NCI-H128 (cell line): Measurements from ENCODE around the gene USP5.

Source experiments
- DNase-seq: peaks from one replicate; lab custom pipeline; 2025; ENCODE audit not compliant: unreplicated experiment; lab: John Stamatoyannopoulos, UW

The USP5 gene

GRCh38 chr12:6839482-6840201 lies 12.3 kb upstream of the USP5 start:
- peak; percentile 85 for DNase-seq

- DNase-seq = no peak
Measured at GRCh38 chr12:6840330-6840729, 11.6 kb upstream of the USP5 start.

- no peak for DNase-seq
Measured at GRCh38 chr12:6840761-6841515, 11.0 kb upstream of the USP5 start, which contains the start of gene GNB3. Gene GNB3 (plus strand): TSS chr12:6840925. CDS start chr12:6841288, 363 bp downstream.

DNA sequence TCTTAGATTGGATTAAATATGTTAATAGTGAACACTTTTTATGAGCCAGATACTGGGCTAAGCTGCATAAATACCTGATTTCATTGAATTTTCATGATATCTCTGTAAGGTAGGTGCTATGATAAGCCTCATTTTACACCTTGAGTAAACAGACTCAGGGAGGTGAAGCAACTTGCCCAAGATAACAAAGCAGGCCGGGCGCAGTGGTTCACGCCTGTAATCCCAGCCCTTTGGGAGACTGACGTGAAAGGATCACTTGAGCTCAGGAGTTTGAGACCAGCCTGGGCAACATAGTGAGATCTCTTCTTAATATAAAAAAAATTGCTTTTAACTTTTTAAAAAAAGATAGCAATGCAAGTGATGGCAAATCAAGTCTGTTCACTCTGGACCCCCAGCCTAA lies 9.9 kb upstream of the USP5 start:
- DNase-seq = no peak

DNA sequence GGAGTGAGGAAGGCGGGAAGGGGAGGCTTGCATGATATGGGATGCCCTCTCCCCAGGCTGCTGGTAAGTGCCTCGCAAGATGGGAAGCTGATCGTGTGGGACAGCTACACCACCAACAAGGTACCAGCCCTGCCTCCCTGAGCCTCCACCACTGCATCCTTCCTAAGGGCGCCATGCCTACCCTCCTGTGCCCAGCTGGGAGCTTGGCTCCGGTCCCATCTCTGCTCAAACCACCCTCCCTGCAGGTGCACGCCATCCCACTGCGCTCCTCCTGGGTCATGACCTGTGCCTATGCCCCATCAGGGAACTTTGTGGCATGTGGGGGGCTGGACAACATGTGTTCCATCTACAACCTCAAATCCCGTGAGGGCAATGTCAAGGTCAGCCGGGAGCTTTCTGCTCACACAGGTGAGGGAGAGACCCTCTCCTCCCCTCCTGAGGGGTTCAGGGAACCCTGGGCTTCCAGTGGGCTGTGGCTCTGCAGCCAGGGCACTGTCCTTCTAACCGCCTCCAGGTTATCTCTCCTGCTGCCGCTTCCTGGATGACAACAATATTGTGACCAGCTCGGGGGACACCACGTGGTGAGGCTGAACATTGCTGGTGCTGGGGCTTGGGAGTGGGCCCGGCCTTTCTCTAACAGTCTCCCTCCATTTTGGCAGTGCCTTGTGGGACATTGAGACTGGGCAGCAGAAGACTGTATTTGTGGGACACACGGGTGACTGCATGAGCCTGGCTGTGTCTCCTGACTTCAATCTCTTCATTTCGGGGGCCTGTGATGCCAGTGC lies 8.6 kb upstream of the USP5 start:
- no peak for DNase-seq

DNA sequence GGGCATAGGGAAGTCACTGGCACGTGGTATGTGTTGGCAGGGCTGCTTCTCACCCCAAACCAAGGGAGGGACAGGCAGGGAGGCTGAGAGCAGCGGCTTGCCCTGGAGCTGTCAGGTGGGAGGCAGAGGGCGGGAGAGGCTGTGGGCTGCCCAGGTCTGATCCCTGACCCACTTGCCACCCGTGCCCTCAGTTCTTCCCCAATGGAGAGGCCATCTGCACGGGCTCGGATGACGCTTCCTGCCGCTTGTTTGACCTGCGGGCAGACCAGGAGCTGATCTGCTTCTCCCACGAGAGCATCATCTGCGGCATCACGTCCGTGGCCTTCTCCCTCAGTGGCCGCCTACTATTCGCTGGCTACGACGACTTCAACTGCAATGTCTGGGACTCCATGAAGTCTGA lies 6.6 kb upstream of the USP5 start:
- no peak for DNase-seq

DNA sequence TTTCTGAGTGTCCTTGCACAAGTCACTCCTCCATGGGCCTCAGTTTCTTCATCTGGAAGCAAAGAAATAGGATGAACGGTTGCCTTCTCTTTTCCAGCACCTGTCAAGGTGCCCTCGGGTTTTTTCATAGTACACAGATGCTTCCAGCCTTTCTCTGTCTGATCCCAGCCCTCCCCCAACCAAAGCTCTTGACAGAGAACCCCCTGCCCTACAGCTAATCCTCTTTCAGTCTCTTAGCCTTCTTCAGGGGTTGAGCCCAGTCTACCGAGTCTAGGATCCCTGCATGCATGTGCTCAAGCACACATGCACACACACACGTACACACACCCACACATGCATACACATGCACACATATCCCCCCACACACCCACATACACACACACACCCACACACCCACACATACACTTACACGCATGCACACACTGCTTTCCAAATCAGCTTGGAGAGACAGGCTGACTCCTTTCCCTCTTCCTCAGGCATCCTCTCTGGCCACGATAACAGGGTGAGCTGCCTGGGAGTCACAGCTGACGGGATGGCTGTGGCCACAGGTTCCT lies 5.6 kb upstream of the USP5 start:
- no peak for DNase-seq

GRCh38 chr12:6847676-6848075 lies 4.3 kb upstream of the USP5 start:
- no peak for DNase-seq

DNA sequence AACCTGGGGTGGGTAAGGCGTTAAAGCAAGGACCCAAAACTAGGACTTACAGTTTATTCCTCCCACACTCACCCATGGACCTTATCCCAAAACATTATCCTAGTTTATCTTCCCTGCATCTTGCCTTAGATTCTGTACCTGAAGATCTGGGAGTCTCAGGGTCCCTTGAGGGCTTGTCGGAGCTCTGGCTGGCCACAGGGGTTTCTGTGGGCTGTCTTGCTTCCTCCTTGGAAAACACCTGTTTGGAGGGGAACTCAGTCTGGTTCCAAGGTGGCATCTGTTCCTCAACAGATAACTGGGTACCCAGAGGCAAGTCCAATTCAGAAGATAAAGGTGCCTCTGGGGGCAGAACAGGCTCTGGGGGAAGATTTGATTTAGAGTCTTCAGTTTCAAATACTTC lies 2.5 kb upstream of the USP5 start:
- no peak for DNase-seq

DNA sequence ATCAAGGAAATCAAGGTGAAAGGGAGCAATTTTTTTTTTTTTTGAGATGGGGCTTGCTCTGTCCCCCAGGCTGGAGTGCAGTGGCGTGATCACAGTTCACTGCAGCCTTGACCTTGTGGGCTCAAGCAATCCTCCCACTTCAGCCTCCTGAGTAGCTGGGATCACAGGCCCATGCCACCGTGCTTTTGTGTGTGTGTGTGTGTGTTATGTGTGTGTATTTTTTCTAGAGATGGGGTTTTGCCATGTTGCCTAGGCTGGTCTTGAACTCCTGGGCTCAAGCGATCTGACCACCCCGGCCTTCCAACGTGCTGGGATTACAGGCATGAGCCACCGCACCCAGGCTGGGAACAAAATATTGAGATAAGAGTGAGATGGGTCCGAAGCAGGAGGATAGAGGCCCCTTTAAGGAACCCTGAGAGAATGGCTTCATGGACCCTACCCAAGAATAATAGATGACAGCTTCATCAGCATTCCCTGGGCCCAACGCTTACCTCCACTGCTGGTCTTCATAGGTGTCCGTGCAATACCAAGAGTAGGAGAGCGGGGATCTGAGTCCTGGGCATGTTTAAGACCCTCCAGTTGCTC lies 1.9 kb upstream of the USP5 start:
- DNase-seq = no peak

- DNase-seq = no peak
Measured at GRCh38 chr12:6850796-6851152, 1.2 kb upstream of the USP5 start.

DNA sequence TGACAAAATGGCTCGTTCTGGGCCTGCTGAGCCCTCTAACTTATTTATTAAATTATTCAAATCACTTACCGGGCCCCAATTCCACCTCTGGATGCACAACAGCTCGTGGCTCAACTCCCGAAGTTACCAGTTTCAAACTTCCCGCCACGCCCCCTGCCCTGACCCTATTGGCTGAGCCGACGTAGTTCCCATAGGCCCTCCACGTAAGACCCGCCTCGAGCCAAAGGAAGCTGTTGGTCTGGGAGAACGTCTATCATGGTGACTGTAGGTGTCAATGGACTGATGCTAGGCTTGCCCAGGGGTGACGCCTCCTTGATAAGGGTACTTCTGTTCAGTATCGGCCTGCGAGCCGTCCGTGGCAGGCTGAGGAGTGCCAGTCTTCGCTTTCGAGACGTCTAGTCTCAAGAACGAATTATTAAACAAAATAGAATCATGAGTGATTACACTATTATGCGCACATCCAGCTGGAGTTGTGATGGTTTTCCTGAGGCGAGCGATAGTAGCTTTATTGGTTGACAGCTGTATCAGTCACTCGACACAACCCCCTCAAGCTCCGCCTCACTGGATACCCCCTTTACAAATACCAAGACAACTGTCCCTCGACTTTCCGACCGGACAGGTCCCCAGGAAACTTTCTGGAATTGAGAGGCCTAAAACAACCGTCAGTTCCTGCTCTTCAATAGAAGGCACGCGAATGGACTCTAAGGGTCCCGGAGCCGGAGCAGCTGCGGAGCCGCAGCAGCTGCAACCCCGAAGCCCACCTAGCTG lies 613 bp upstream of the USP5 start, which contains the start of gene CDCA3:
TSS of gene CDCA3 (minus strand) at position 134 of the 768 bp plus-strand sequence. CDS start 334 bp downstream, outside the sequence.
- peak; percentile 98 for DNase-seq

DNA sequence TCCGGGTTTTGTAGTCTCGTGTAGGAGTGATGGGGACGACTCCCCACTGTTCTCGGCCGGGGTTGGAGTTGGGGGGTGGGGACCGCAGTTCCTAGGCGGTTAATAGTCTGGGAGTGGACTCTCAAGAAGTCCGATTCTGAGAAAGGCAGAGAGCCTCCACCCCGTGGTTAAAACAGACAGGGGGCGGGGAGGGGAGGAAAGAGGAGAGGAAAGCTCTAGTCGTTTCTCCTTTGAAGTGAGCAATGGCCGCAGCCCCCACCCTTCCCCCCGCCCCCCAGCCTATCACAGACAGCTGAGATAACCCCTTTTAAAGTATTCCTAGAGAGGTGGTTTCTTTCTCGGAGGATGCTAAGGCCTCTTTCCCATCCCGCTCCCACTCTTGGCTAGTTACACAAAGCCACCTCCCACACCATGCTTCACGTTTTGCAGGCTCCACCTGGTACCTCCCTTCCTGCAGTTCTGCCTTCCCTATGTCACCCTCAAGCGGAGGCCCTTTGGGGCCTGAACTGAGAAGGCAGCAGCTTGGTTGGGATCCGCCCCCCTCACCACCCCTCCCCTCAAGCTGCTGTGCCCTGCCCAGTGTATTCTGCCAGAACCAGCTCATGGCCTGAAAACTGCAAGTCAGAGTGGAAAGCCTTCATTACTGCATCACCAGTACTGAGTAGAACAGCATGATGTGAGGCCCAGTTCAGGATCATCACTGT lies 853 bp downstream of the USP5 start:
- DNase-seq = peak; percentile 60

DNA sequence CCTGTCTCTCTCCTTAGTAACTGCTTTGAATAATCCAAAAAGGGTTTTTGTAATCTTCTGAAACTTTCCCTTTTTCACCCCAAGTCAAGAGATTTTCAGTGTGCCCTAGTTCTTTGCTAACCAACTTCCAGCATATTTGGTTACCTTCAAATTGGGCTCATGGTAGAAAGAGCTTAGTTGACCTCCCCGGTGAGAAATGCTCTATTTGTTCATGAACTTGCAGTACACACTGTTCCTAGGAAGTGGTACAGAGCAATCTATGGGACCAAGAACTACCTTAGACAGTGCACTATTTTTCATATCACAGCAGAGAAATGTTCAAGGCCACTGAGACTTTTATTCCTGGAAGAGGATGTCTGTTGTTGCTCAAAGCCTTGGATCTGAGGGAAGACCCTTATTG lies 1.7 kb downstream of the USP5 start:
- no peak for DNase-seq

- no peak for DNase-seq
Measured at GRCh38 chr12:6854036-6854435, 2.1 kb downstream of the USP5 start.

- DNase-seq = no peak
Measured at GRCh38 chr12:6855322-6855721, 3.4 kb downstream of the USP5 start.

DNA sequence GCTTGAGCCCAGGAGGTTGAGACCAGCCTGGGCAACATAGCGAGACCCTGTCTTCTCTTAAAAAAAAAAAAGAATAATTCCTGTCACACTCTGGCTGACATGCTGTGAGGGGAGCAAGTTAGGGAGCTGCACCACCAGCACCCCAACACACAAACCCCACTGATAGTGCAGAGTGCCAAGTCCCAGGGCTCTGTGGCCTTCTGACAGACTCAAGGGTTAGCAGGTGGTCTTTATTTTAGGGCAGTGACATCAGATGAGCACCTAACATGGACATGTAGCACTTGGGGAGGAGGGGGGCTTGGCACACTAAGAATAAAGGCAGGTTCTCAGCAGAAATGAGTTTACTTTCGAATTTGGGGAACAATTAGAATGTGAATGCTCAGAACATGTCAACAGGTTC lies 6.8 kb downstream of the USP5 start:
- no peak for DNase-seq

- no peak for DNase-seq
Measured at GRCh38 chr12:6860116-6860515, 8.2 kb downstream of the USP5 start.

- DNase-seq = no peak
Measured at GRCh38 chr12:6860942-6861341, 9.0 kb downstream of the USP5 start.

DNA sequence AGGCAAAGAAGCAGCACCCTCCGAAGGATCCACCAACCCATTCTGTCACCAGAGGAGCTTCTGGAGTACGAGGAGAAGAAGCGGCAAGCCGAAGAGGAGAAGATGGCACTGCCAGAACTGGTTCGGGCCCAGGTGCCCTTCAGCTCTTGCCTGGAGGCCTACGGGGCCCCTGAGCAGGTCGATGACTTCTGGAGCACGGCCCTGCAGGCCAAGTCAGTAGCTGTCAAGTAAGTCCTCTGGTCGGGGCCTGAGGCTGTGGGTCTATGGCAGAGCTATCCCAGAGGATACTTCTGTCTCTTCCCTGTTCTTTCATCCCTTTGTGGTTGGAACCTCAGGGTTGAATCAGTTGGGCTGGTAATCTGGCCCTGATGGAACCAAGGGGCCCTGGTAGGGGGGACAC lies 9.4 kb downstream of the USP5 start:
- no peak for DNase-seq
